ENCODE data around the gene RPS15. TPM values are rescaled to one million over a fixed set of nuclear protein-coding genes. Genes with fewer than 3 reads are reported as not detected.

Gene RPS15
- total and polyA plus RNA-seq, 2 of the 13 experiments (the other 11 are each of a cell fraction or from before 2014, with no cell fraction given) = 695 to 1,411 TPM

- H3K79me2 ChIP-seq (ENCODE audit: insufficient read depth, low read length) = peaks cover 47% of the 10 kb centered on the region
- FAIRE-seq (no peak), ATAC-seq (peak; percentile 11), DNase-seq (ENCODE audit: low spot score) (no peak)
- 91% methylated on average over 32 of the region's 40 CpGs for WGBS (ENCODE audit: low lambda C conversion rate)
- H3K4me3 ChIP-seq (replicated peaks in 1 of 3; ENCODE audit: insufficient read depth in 1 of 3, low read depth in 2 of 3, low read length in 3 of 3) = no peak overlapping the region
- H3K4me1 ChIP-seq (ENCODE audit: insufficient read depth, low read length) = peaks cover 41% of the 10 kb centered on the region
- BruUV-seq (replicated peaks) = no TSS peak
- peaks cover 20% of the 10 kb centered on the region for H4K20me1 ChIP-seq (ENCODE audit: insufficient read depth, low read length)
- POLR2A ChIA-PET = interaction anchor here (0.9 to 2.5 kb wide), 10 partner anchors 8 to 154 kb away, joined by 3 to 15 read pairs (median 5); partner anchors contain the start of gene CIRBP
- peaks cover 28 to 78% of the 10 kb centered on the region in 2 experiments for H3K36me3 ChIP-seq (replicated peaks in 1 of 2; ENCODE audit: control insufficient read depth in 1 of 2, insufficient read depth in 2 of 2, low read length in 2 of 2)
- no peaks in the 10 kb centered on the region for H3K9me3 ChIP-seq (ENCODE audit: low read length)
- intact Hi-C loops (cut with micrococcal nuclease; ENCODE audit: unreplicated experiment) = no loop called here
- CTCF ChIA-PET (ENCODE audit: low intra/inter-chr PET ratio, low total read pairs) = no interaction called here
- in situ Hi-C loops (cut with HindIII; ENCODE audit: extremely low pct_ligation_motif_present, low pct_unique_long_range_greater_than_20kb) = no loop called here
- no peaks in the 10 kb centered on the region for H3K27me3 ChIP-seq (ENCODE audit: control insufficient read depth in 1 of 2, insufficient read depth in 2 of 2, low read length in 2 of 2)
- H3K9ac ChIP-seq (ENCODE audit: insufficient read depth, low read depth, low read length) = 0 out of 2 replicates have a peak overlapping the region, but pooled peaks have one; percentile 22
- H3K4me2 ChIP-seq (ENCODE audit: low read depth, low read length) = peak overlapping the region; percentile 18; the same call in 1 of the 2 replicates
- no peak overlapping the region for H2AFZ ChIP-seq (ENCODE audit: low read length)
- H3K27ac ChIP-seq (ENCODE audit: extremely low read length, insufficient read depth, low read length) = peak overlapping the region; percentile 71
- no peak for TF ChIP-seq NONO (IDR thresholded peaks at IDR 0.05)
- no peak for TF ChIP-seq NONO (CRISPR knock-in tag; conservative IDR thresholded peaks at IDR 0.05)
- no peak for TF ChIP-seq HOXA5 (CRISPR knock-in tag; IDR thresholded peaks at IDR 0.05)
- no peak for TF ChIP-seq TP53 (CRISPR knock-in tag; conservative IDR thresholded peaks at IDR 0.05)
- 0 out of 2 replicates have a peak, but pooled peaks have one; percentile 1 for TF ChIP-seq HNRNPL (IDR thresholded peaks at IDR 0.05; ENCODE audit: low read depth, low read length)
- TF ChIP-seq RBM22 (optimal IDR thresholded peaks at IDR 0.05; ENCODE audit: low read length) = peak; percentile 3
- peak; percentile 16; the same call in 1 of the 2 replicates for TF ChIP-seq HNF4G (IDR thresholded peaks at IDR 0.05; ENCODE audit: borderline replicate concordance, low read depth, low read length)
- TF ChIP-seq HNF4G (CRISPR knock-in tag; IDR thresholded peaks at IDR 0.05; ENCODE audit: borderline replicate concordance, low read depth) = no peak
- peak; percentile 90 for TF ChIP-seq ZBTB33 (CRISPR knock-in tag; IDR thresholded peaks at IDR 0.05)
- TF ChIP-seq HMGXB4 (CRISPR knock-in tag; IDR thresholded peaks at IDR 0.05; ENCODE audit: borderline replicate concordance in 1 of 2, low read depth in 1 of 2) = 0 out of 4 replicates have a peak, but pooled peaks of 1 of the 2 experiments have one; percentile 3
- 0 out of 2 replicates have a peak, but pooled peaks have one; percentile 28 for TF ChIP-seq MYPOP (CRISPR knock-in tag; IDR thresholded peaks at IDR 0.05)
- 0 out of 2 replicates have a peak, but pooled peaks have one; percentile 21 for TF ChIP-seq ZBTB3 (CRISPR knock-in tag; IDR thresholded peaks at IDR 0.05; ENCODE audit: borderline replicate concordance, low read depth)
- peak; percentile 94 for TF ChIP-seq PRPF4 (IDR thresholded peaks at IDR 0.05; ENCODE audit: low read depth, low read length, poor library complexity, severe bottlenecking)
- TF ChIP-seq ZNF292 (CRISPR knock-in tag; IDR thresholded peaks at IDR 0.05; ENCODE audit: borderline replicate concordance, low read depth) = 0 out of 2 replicates have a peak, but pooled peaks have one; percentile 13
- no peak for TF ChIP-seq ZNF205 (CRISPR knock-in tag; IDR thresholded peaks at IDR 0.05)
- 0 out of 2 replicates have a peak, but pooled peaks have one; percentile 21 for TF ChIP-seq ZMYM3 (CRISPR knock-in tag; IDR thresholded peaks at IDR 0.05)
- 0 out of 2 replicates have a peak, but pooled peaks have one; percentile 1 for TF ChIP-seq NR2C2 (CRISPR knock-in tag; IDR thresholded peaks at IDR 0.05; ENCODE audit: borderline replicate concordance)
- peak; percentile 98 for TF ChIP-seq ZBTB38 (CRISPR knock-in tag; IDR thresholded peaks at IDR 0.05)
- TF ChIP-seq ZSCAN20 (CRISPR knock-in tag; IDR thresholded peaks at IDR 0.05; ENCODE audit: borderline replicate concordance) = no peak
Observed at GRCh38 chr19:1423436-1424191, 14.6 kb upstream of the RPS15 start.
